DMS153 (cell line): ENCODE data around the gene SERPINB2.
"Not testable (repeated sequence)": the region's sequence is repeated elsewhere in the genome, so short reads cannot be mapped to it uniquely, and the experiment has no call there.

ENCODE experiments used
- DNase-seq: peaks from one replicate; lab custom pipeline; 2025; lab: John Stamatoyannopoulos, UW

The SERPINB2 gene

GRCh38 chr18:63889626-63890025 lies 2.1 kb downstream of the SERPINB2 start:
- no peak for DNase-seq

GRCh38 chr18:63890237-63890949 lies 2.9 kb downstream of the SERPINB2 start:
- no peak for DNase-seq

GRCh38 chr18:63890950-63891304 lies 3.4 kb downstream of the SERPINB2 start:
- DNase-seq: peak; percentile 28

GRCh38 chr18:63892566-63892965 lies 5.1 kb downstream of the SERPINB2 start:
- no peak for DNase-seq

- DNase-seq: no peak
These were observed 6.7 kb downstream of the SERPINB2 start for GRCh38 chr18:63894106-63894772.

GRCh38 chr18:63895190-63895589 lies 7.7 kb downstream of the SERPINB2 start:
- no peak for DNase-seq

GRCh38 chr18:63897072-63897471 lies 9.6 kb downstream of the SERPINB2 start:
- no peak for DNase-seq

GRCh38 chr18:63899206-63899605 lies 11.7 kb downstream of the SERPINB2 start:
- no peak for DNase-seq

- no peak for DNase-seq
These were observed 16.5 kb downstream of the SERPINB2 start for GRCh38 chr18:63903851-63904570.

GRCh38 chr18:63904694-63905093 lies 17.2 kb downstream of the SERPINB2 start:
- DNase-seq: no peak

- DNase-seq: no peak
These were observed 17.9 kb downstream of the SERPINB2 start for GRCh38 chr18:63905361-63905760.

- DNase-seq: no peak
These were observed 18.6 kb downstream of the SERPINB2 start for GRCh38 chr18:63906056-63906455.

- DNase-seq: no peak
These were observed 20.2 kb downstream of the SERPINB2 start, which contains the start of gene SERPINB10 for GRCh38 chr18:63907664-63908063. Gene SERPINB10, plus strand, starts transcription at chr18:63907958. Its CDS starts 7,553 bp downstream, at chr18:63915511.

- no peak for DNase-seq
These were observed 21.4 kb downstream of the SERPINB2 start for GRCh38 chr18:63908858-63909257.

- DNase-seq: no peak
These were observed 22.4 kb downstream of the SERPINB2 start for GRCh38 chr18:63909870-63910269.

GRCh38 chr18:63917817-63918216 lies 30.3 kb downstream of the SERPINB2 start:
- DNase-seq: no peak

- DNase-seq: no peak
These were observed 34.5 kb downstream of the SERPINB2 start for GRCh38 chr18:63922049-63922448.

GRCh38 chr18:63924551-63924950 lies 37.0 kb downstream of the SERPINB2 start:
- no peak for DNase-seq

GRCh38 chr18:63928331-63928730 lies 40.8 kb downstream of the SERPINB2 start:
- no peak for DNase-seq

GRCh38 chr18:63929369-63929768 lies 41.9 kb downstream of the SERPINB2 start:
- not testable (repeated sequence) for DNase-seq

- DNase-seq: no peak
These were observed 43.4 kb downstream of the SERPINB2 start for GRCh38 chr18:63930773-63931354.

- DNase-seq: peak; percentile 78
These were observed 48.8 kb downstream of the SERPINB2 start for GRCh38 chr18:63936156-63936931.
